GM19438 (cell line): Measurements from ENCODE around the gene PRSS8.

Experiments used
- ATAC-seq: cut with Tn5 transposase; IDR thresholded peaks from one replicate; pipeline ENCODE4 v1.9.1; 2021; ENCODE audit warnings: low read depth; ENCODE audit not compliant: unreplicated experiment

Gene PRSS8

GRCh38 chr16:31084584-31085302, 50.8 kb downstream of the PRSS8 start:
- no peak for ATAC-seq

DNA sequence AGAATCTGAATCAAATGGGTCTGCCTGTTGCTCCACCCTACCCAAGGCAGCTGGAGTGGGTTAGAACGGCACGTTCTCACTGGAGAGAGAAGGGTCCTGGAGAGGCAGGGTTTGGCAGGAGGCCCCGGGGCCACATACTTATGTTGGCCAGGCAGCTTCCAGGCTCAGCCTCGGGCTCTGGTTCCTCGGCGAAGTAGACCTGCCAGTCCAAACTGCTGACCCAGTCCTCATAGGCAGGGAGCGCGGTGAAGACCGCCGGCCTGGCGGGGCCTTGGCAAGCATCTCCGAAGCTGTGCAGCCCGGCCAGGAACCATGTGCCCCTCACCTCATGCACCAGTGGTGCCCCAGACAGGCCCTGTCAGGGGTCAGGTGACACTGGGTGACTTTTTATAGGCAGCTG, 51.5 kb downstream of the PRSS8 start:
- ATAC-seq = no peak

GRCh38 chr16:31083556-31083955, 52.0 kb downstream of the PRSS8 start:
- no peak for ATAC-seq

DNA sequence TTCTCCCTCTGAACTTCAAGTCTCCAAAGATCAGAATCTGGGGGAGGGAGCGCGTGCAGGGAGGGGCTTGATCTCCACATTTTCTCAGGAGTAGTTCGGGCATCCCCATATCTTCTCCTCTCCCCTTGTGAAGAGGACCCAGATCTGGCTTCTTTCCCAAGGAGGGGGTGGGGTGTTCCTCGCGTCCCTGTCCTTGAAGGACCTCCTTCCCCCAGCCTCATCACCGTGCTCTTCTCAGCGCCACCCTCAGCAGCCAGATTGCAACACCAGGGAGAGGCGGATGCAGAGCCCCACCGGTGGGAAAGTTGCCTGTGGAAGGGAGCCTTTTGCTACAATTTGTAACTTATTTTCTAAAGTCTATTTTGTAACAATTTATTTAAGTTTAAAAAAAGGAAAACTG, 52.4 kb downstream of the PRSS8 start:
- no peak for ATAC-seq

DNA sequence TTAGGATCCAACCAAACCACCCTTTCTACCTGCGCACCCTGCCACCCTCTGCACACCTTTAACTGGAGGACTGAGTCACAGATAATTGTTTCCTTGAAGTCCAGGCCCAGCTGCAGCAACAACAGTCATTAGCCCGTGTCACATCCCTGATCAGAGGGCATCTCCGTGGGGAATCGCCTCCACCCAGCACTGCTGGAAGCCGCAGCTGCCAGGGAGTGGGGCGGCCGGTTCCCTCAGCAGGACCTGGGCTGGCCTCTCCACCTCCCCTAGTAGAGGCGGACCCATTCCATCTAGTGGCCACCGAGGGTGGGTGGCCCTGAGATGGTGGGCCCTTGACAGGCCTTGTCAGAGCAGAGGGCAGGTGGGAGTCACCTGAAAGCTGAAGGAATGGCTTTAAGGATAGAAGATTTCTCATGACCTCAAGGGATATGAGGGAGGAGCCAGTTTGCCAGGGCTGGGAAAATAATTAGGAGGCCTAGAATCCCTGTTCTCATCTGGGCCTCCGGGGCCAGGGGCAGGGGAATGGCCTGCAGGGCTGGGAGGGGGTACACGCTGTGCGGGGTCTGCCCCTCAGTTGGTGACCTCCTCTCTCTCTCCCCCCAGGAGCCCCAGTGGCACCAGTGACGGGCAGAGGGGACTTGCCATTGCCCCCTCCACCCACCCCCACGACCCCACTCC, 53.0 kb downstream of the PRSS8 start:
- no peak for ATAC-seq
